ENCODE results near the gene DDR1.

The DDR1 gene

DNA sequence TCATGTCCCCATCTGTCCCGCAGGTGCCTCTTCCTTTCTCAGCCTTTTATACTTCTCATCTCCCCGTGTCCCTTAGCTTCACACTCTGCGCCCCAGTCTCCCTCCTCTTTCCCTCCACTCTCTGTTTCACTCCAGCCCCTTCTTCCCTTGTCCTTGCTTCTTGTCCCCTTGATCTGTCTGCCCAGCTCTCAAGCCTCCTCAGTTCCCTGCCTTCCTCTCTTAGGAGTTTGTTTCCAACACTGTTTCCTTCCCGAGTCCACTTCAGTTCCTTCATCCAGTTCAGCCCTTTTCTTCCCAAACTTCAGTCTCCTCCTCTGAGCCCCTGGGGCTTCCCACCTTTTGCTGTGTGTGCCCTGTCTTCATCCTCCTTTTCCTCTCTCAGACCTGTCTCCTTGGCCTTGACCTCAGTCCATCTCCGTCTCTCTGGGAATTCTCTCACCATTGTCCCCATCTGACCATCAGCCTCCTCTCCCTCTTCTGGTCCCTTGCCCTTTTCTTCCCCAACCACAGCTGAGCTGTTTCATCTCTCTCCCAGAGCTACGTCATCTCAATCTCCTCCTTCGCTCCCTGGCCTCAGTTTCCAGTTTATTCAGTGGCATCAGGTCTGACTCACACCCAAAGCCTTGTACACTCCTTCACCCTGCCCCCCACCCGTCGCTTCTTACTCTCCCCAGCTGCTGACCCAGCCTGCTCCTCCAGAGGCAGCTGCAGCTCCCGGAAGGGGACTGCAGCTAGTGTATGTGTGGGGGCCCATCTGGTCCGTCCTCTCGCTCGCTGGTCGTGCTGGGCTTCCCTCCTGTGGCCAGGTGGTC is 2.7 kb upstream of the DDR1 start:
- no peak for DNase-seq (ENCODE audit: low read depth)

DNA sequence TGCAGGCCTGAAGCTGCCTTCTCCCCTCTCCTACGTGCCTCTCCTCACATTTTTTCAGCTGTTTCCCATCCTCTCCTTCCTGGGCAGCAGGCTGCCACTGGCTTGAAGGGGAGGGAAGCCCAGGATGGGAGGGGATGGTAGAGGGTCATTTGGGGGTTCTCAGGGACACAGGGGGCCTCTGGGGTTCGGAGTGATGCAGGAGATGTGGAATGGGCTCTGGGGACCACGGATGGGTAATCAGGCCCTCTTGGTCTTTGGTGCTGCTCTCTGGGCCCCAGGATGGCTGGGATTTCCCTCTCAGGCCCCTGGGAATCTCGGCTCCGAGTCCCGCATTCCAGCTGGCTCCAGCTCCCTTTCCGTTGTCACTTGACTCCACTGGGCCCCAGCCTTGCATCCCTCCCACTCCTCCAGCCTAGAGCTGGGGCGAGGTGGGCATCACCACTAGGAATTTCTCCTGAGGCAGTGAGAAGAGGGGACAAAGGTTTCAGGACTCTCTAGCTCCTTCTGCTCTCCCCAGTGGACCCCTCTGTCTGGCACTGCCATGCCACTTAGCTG is 2.0 kb upstream of the DDR1 start:
- no peak for DNase-seq (ENCODE audit: low read depth)

DNA sequence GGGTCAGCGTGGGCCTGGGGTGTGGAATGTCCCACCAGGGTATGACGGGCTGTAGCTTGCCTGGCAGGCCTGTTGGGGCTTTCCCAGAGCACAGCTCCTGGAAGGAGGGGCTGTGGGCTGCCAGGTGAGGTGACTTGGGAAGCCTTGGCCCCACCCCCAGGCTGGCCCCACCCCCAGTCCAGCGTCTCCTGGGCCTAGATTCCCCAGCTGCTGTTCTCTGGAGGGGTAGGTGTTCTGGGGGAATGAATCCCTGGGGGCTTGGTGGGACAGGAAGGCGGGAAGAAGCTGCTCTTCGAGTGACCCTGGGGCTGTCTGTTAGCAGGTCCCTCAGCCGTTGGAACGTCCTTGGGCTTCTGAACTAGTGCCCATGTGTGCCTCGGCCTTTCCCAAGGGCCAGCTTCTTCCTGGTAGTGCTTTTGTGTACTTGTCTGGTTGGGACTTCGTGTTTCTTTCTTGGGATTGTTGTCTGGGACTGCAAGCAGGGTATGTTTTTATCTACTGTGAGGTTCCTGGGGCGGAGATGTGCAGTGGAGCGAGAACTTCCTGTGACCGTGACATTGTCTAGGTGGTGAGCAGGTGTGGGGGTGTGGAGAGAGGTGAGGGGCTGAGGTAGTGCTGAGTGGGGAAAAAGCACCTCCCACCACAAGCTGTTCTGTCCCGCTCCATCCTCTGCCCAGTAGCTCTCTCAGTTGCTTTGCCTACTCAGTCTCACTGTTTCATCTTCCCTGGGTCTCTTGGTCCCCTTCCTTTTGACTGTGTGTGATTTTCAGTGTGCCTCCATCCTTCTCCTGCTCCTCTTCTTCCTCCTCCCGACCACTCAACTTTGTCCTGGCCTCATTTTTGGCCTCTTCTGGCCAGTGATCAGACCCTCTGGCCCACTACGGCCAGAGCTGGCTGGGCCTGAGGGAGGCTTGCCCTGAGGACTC is 1.3 kb upstream of the DDR1 start:
- no peak for DNase-seq (ENCODE audit: low read depth)

DNA sequence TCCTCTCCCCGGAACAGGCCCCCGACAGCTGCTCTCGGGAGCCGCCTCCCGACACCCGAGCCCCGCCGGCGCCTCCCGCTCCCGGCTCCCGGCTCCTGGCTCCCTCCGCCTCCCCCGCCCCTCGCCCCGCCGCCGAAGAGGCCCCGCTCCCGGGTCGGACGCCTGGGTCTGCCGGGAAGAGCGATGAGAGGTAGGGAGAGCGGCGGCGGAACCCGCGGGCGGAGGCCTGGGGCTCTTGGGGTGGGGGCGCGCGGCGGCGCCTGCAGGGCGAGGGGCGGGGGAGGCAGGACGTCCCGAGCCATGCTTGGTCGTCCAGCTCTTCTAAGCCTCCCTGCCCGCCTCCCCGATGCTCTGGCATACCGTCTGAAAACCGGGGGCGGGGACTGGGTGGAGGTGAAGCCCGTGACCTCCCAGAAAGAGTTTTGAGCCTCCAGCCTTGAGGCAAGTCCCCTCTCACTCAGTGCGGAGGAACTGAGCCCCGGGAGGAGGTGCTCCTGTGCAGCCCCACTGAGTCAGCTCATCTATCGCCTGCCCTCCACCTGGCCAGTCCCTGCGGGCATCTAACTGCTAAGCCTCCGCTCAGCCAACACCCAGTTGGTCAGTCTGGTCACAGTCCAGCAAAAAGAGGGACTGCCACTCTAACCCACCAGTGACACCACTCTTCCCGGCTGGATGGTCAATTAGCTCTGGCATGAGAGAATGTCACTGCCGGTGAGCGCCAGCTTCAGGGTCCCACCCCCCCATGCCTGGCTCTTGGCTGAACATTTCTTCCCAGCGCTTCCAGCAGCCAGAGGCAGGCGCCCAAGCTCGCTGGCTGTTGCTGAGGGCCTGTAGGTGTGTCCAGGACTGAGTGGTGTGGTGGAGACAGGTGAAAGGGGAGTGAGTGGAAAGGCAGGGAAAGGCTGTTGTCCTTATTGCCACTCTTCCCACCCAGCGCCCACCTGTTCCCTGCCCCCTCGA is 482 bp downstream of the DDR1 start:
- DNase-seq (ENCODE audit: low read depth), result peak; percentile 24

DNA sequence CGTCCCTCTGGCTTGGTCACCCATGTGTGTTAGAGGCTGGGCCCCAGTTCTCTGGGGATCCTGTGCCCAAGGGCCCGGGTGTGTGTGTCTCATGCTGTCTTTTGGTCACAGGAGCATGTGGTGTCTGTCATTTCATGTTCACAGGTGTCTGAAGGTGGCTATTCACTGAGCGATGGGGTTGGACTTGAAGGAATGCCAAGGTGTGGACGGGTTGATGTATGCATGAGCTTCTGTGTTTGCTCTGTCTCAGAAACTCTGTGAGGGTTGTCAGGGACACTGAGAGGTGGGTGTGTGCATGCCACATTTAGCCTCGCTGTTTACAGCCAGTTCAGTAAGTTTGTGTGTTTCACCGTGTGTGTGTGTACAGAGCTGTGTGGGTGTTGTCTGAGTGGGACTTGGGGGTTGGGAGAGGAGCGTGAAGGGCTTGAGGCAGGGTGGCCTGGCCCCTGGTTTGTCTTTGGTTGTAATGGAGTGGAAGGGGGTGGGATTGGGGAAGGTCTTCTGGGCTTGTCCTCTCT is 1.2 kb downstream of the DDR1 start:
- DNase-seq (ENCODE audit: low read depth), result no peak

DNA sequence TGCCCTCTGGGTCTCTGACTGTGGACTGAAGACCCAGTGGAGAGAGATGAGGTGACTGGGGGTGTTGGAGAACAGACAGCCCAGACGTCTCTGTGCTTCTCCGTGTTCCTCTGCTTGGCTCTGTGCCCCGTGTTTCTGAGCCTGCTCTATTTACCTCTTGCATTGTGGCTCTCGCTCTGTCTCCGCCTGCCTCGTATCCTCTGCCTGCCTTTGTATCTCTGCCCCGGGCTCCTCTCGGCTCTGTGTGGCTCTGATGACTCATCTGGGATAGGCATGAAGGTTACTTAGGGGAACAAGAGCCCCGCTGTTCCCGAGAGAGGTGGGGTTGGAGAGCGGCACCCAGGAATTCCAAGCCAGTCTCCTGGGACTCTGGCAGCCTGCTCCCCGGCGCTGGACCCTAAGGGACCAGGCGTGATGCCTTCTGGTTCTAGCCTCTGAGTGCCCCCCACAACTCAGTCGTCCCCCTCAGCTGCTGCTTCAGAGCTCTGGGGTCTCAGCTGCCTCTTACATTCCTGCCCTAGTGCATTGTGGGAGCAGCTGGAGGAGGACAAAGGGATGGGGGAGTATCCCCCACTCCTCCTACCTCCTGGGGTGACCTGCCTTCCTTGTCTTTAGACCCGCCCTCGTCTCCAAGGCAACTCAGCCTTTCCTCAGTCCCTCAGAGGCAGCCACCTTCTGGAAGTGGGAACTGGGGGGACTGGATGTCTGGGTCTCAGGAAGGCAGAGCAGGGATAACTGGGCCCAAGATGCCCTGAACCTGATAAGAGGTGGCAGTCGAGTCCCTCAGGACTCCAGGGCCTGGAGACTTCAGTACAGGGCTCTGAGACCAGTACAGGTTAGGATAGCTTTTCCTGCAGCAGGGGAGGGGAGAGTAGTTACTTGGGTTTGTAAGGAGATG is 1.9 kb downstream of the DDR1 start:
- DNase-seq (ENCODE audit: low read depth), result no peak

DNA sequence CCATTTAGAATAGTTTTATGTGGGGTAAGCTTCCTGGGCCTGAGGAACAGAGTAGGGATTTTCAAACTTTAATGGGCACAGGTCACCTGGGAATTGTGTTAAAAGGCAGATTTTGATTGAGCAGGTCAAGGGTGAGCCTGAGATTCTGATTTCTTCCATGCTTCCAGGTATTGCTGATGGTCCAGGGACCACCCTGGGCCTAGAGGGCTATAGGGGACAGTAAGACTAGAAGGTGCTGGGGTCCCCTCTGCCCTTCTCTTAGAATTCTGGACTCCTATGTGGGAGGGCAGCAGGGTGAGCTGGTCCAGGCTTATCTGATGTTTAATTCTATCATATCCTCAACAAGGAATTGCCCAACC is 2.6 kb downstream of the DDR1 start:
- no peak for DNase-seq (ENCODE audit: low read depth)

DNA sequence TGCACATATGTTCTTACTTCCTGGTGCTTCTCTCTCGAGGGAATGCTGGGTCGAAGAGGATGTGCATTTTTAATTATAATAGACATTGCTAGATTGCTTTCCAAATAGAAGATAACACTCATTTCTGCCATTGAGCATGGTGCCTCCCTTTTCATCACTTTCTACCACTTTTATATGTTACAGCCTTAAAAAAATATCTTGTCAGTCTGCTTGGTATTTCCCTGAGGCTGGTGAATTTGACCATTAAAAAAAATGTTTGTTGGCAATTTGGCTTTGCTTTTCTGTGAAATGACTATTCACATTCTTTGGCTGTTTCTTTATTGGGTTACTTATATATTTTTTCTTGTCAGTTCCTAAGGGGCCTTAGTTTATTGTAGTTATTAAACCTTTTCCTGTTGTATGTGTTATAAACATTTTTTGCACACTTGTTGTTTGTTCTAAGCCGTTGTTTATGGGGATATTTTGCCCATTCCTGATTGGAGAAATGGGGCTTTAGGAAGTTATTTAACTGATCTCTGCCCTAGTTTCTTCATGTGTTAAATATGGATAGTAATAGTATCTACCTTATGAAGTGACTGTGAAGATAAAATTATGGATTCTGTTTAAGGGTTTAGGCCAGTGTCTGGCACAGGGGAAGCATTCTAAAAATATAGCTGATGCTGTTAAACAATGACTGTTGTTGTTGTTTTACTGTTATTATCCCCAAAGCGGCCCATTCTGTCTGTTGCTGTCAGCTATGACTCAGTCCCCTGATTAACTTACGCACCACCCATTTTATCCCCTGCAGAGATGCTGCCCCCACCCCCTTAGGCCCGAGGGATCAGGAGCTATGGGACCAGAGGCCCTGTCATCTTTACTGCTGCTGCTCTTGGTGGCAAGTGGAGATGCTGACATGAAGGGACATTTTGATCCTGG is 3.8 kb downstream of the DDR1 start:
- no peak for DNase-seq (ENCODE audit: low read depth)

DNA sequence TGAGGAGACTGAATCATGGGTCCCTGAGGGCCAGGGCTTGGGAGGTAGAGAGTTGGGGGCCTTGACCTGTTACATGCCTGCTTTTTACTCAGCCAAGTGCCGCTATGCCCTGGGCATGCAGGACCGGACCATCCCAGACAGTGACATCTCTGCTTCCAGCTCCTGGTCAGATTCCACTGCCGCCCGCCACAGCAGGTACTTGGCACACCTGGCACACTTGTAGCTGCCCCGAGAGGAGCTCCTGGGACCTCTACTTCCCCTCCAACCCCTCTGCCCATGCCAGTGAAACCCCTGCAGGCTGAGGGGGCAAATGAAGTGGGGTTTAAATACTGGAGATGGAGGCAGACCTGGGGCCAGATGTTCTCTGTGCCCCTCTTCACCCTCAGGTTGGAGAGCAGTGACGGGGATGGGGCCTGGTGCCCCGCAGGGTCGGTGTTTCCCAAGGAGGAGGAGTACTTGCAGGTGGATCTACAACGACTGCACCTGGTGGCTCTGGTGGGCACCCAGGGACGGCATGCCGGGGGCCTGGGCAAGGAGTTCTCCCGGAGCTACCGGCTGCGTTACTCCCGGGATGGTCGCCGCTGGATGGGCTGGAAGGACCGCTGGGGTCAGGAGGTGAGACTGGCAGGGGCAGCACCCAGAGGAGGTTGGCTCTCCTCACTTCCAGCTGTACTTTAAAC is 4.6 kb downstream of the DDR1 start:
- no peak for DNase-seq (ENCODE audit: low read depth)

DNA sequence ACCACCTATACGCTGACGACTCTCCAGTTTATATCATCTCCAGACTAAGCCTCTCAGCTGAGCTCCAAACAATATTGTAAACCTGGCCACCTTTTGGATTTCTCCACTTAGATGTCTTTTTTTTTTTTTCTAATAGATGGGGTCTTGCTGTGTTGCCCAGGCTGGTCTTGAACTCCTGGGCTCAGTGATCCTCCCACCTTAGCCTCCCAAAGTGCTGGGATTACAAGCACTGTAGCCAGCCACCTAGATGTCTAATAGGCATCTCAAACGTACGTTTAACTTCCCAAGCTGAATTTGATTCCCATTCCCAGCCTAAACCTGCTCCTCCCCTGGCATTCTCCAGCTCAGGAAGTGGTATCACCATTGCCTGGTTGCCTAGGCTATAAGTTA is 5.2 kb downstream of the DDR1 start:
- DNase-seq (ENCODE audit: low read depth), result no peak

DNA sequence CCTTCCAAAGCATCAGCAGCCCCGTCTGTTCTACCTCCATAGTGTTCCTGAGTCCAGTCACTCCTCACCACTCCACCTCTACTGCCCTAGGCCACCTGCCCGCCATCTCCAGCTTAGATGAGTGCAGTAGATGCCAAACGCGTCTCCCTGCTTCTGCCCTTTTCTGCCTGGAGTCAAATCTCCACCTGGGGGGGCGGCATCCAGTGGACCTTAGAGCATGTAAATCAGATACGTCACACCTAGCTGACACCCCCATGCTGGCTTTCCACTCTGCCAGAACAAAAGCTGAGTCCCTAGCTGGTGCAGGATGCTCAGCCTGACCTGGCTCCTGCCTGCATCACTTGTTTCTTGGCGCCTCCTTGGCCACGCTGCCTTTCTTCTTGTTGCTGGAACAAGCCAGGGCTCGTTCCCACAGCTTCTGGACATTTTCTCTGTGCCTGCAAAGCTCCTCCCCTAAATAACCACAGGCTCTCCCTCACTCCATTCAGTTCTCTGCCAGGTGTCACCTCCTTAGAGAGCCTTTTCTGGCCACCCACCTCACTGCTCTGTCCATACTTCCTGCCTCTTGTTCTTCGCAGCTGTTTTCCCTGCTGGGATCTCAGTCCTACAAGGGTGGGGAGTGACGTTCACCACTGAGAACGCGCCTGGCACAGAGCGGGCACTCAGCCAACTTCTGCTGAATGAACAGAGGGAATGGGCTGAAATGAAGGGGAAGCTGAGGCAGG is 5.8 kb downstream of the DDR1 start:
- DNase-seq (ENCODE audit: low read depth), result no peak

DNA sequence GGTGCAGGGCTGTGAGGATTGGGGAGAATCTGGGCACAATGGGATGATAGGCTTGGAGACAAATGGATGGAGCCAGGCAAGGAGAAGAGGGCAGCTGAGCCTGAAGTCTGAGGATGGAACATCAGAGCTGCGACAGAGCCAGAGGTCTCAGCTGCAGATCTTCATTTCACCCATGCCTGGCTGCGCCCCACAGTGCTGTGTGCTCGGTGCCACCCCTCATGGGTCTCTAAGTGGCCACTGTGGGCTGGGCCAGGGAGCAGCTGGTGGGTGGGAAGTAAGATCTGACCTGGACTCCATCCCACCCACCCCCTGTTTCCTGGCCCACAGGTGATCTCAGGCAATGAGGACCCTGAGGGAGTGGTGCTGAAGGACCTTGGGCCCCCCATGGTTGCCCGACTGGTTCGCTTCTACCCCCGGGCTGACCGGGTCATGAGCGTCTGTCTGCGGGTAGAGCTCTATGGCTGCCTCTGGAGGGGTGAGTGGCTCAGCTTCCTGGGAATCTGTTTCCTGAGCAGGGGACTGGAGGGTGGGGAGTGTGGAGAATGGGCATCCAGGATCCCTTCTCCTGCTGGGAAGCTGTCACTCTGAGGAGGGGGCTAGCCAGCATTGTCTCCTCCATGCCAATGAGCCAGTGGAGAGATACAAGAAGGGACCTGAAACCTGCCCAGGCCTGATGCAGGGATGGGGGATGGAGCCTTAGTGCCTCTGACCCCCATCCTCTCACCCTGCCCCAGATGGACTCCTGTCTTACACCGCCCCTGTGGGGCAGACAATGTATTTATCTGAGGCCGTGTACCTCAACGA is 6.5 kb downstream of the DDR1 start:
- no peak for DNase-seq (ENCODE audit: low read depth)

DNA sequence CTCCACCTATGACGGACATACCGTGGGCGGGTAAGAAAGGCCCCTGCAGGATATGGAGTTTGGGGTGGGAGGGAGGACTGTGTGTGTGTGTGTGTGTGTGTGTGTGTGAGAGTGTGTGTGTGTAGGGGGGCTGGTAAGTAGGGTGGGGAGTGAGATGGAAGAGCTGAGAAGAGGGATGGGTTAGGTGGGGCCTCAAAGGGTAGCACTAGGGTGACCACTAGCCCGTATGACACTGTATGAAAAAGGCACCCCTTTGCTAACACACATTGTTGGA is 7.1 kb downstream of the DDR1 start:
- no peak for DNase-seq (ENCODE audit: low read depth)

DNA sequence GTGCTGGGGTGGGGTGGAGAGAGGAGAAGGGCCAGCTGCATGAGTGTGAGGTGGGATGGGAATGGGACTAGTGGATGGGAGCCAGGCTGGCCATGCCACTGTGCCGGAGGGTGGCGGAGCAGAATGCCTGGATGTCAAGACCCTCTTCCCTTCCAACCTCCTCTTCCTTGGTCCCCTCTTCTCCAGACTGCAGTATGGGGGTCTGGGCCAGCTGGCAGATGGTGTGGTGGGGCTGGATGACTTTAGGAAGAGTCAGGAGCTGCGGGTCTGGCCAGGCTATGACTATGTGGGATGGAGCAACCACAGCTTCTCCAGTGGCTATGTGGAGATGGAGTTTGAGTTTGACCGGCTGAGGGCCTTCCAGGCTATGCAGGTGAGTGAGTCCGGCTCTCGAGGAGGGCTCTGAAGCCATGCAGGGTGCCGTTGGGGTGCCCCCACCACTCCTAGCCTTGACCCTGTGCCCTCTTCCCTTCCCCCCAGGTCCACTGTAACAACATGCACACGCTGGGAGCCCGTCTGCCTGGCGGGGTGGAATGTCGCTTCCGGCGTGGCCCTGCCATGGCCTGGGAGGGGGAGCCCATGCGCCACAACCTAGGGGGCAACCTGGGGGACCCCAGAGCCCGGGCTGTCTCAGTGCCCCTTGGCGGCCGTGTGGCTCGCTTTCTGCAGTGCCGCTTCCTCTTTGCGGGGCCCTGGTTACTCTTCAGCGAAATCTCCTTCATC is 7.7 kb downstream of the DDR1 start:
- DNase-seq (ENCODE audit: low read depth), result no peak

DNA sequence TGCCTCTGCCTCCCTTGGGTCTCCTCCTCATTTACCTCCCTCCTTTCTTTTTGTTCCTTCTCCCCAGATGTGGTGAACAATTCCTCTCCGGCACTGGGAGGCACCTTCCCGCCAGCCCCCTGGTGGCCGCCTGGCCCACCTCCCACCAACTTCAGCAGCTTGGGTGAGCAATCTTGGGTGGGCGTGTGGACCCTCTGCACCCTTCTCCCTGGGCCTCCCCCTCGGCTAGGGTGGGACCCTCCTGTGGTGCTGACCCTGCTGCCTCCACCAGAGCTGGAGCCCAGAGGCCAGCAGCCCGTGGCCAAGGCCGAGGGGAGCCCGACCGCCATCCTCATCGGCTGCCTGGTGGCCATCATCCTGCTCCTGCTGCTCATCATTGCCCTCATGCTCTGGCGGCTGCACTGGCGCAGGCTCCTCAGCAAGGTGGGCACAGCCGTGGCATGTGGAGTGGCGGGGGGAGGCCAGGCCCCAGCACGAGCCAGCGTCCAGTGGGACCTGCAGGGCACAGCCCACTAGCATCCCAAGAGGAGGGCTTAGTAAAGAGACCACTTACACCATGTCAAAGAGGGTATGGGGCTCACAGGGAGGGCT is 8.8 kb downstream of the DDR1 start:
- no peak for DNase-seq (ENCODE audit: low read depth)

DNA sequence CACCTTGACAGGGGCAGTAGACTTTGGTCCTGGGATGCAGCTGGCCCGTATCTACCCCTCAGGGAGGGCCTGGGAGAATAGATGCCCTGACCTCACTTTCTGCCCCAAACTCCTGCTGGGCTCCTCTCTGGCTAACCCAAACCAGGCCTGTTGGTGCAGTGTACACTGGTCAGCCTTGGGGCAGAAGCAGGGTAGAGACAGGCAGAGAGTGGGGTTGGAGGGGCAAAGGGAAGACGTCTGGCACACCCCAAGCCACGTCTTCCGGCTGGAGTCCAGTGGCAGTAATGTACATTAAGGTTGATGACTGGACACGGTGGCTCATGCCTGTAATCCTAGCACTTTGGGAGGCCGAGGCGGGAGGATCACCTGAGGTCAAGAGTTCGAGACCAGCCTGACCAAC is 9.3 kb downstream of the DDR1 start:
- no peak for DNase-seq (ENCODE audit: low read depth)

DNA sequence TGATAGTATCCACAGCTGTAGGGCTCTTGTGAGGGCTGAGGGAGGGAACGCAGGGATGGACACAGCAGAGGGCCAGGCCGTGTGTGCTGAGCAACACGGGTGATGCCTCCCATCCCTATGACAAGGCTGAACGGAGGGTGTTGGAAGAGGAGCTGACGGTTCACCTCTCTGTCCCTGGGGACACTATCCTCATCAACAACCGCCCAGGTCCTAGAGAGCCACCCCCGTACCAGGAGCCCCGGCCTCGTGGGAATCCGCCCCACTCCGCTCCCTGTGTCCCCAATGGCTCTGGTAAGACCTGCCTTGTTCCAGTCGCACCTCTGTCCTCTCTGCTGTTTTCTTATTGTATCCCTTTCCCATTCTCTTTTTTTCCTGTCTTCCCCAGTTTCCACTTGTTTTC is 10.1 kb downstream of the DDR1 start:
- no peak for DNase-seq (ENCODE audit: low read depth)

All from activated T-helper 9 cell treated with anti-CD3 and anti-CD28 coated beads, Interleukin-2, amount 50 U/mL, for 16 hours (primary cell).